Fibroblast of skin of right biceps (primary cell): ENCODE data around the gene PLXDC2.

Experiments used
- DNase-seq: peaks from one replicate; pipeline ENCODE4 v3.0.0-alpha.2; 2013

The PLXDC2 gene

DNA sequence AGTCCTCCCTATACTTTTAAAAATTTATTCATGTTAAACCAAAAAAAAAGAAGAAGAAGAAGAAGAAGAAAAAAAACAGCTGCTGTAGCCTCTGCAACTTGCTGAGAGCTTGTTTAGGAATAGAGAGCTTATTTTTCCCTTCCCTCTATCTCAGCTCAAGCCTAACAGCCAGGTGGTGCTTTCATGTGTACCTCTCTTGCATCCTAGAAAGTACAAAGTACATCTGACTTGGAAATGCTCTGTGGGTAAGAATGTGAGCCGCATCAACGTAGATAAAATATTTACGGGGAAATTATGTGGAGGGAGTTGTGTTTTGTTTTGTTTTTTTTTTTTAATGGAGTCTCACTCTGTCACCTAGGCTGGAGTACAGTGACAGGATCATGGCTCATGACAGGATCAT is 99.6 kb downstream of the PLXDC2 start:
- no peak for DNase-seq

DNA sequence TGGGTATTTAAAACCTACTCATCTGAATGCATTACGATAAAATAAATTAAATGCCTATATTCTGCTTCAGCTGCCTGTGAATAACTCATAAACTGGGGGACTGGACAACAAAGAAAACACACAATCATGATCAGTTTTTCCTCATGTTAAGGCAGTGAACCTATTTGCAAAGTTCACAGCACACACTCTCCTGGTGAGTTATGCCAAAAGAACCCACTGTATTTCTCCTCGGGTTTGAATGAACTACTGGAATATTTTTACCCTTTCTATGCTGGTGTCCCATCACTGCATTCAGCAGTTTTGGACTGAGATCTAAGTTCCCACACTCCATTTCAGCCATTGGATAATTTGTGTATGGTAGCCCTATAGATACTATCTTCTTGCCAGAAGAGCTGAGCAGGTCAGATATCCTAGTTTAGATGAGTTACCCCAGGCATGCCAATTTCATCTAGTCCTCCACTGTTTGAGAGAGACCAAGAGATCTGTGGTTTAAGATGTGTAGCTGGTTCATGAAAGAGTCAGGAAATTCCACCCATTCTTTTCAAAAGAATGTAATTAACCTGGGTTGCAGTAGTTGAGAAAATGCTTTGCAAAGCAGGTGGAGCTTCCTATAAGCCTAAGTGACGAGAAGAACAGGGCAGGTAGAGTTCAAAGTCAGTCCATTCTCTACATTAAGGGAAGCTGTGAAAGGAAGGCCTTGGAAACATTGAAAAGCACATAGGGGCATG is 101.7 kb downstream of the PLXDC2 start:
- peak; percentile 43 for DNase-seq

DNA sequence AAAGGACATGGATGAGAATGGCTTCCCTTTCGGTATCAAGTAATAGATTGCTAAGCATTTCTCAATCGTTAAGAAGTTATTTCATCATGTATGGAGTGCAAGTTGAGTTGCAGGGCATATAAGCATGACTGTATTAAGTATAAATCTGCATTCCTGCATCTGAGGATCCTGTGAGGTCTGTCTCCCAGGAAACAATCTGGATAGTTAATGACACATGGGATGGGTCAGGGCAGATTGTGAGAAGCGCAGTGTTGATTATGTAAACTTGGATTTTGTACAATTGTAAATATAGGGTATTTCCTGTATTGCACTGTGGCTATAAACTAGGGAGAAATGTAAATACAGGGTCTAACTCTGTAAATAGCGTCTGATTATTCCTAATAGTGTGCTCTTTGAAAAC is 102.6 kb downstream of the PLXDC2 start:
- DNase-seq, result peak; percentile 80

DNA sequence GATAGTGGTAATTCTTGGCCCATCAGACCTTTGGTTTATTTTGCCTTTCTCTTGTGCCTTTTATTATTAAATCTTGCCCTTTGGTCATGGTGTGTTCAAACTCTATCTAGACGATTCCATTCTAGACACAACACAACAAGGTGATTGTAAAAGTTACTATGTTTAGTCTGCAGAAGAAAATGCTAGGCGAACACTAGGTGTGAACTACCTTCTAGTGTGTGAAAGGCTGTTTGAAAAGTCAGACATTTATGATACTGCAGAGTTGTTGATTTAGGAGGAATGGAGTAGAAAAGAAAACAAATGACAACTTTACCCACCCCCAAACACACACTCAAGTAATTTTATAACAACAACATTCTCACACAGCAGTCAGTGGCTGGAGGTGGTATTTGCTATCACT is 103.4 kb downstream of the PLXDC2 start:
- no peak for DNase-seq

DNA sequence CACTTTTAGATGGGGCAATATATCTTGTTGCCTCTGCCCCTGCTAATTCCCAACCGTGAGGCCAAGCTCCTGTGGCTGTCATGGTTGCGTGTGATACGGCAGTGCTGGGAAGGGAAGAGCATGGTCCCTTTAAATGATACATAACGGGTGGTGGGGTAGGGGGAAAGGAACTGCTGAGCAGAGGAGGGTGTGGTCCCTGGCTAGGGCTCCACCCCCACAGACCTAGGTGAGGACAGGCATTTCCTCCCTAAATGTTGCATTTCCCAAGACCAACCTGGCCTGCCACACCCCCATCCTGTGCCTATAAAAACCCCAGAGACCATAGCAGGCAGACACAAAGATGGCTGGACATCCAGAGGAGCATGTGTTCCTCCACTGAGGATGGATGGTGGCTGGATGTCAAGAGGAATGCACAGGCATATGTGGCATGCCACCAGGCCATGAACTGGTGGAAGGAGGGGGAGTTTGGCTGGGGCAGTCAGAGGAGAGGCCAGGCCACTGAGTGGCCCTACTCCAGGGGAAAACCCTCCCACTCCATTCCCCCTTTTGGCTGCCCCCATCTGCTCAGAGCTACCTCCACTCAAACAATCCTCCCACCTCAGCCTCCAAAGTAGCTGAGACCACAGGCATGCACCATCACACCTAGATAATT is 104.0 kb downstream of the PLXDC2 start:
- DNase-seq, result no peak

DNA sequence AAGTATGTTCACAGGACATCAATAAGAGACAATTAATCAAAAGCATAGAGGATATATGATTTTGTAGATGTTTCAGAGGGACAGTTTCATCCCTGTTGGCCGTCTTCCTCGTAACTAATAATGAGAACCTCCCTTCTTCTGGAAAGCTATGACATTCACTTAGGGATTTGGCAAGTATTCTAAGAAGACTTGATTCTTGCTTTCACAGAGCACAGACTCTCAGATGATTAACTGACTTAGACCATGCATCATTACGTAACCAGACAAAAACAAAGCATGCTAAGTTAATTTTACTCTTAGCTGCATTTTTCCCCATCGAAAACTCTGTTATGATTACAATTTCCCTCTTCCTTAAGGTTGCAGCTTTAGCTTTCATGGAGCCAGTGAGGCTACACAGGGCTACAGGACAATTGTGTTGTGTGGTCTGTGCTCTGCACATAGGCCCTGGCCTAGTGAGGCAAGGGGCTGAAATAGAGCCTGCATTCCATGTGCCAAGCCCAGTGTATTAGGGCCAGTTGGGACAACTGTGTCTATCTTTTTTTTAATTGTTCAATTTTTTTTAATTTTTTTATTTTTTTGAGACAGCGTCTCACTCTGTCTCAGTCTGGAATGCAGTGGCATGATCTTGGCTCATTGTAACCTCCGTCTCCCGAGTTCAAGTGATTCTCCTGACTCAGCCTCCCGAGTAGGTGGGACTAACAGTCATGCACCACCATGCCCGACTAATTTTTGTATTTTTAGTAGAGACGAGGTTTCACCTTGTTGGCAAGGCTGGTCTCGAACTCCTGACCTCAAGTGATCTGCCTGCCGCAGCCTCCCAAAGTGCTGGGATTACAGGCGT is 105.3 kb downstream of the PLXDC2 start:
- DNase-seq, result peak; percentile 87

DNA sequence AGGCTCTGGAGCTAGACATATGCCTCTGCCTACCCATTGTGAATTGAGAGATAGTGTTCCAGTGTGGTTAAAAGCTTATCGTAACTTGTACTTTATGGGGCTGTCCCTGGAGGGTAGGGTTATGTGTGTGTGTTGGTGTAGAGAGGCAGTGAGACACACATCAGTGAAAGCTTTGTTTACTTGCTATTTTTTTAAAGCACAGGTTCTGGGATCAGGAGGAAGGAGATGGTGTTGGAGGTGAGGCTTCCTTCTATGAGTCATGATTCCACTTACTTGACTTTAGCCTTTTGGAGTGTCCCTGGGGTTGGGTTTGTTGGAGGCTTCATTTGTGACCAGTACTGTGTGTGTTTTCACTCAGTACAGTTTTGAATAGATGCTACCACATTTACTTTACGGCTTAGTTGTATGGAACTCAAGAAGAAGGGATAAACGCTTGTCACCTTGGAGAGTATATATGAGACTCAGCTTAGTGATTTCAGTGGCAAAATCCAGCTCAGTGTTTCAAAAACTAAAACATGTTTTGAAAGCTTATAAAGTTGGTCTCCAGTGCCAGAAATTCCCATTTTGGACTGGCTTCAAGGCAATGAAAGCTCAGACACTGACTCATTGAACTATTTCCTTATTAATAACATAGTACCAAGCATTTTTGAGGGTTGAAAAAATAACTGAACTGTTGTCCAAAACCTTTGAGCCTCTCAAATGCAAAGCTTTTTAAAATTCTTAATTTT is 106.2 kb downstream of the PLXDC2 start:
- peak; percentile 93 for DNase-seq

DNA sequence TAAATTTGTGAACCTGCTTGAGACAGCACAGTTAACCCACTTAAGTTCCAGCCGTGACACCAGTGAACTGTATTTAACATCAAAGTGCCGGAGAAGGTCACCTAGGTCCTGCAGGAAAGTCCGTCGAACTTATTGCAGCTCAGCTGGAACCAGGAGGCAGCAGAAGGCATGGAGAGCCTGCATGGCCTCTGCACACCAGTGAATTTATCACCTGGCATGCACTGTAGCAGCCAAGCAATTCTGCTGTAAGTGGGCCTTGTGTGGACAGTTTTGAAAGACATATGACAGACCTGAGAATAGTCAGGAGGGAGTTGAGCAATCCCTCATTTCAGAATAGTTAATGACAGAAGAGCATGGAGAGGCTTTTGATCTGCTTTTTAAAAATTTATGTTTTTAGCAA is 108.8 kb downstream of the PLXDC2 start:
- DNase-seq, result no peak

DNA sequence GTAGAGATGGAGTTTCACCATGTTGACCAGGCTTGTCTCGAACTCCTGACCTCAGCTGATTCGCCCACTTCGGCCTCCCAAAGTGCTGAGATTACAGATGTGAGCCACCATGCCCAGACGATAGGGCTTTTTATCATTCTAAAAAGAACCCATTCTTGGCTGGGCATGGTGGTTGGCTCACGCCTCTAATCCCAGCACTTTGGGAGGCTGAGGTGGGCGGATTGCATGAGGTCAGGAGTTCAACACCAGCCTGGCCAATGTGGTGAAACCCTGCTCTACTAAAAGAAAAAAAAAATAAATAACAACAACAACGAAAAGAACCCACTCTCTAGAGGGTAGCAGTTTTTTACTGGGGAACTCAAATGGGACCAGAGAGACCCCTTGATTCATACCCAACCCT is 112.7 kb downstream of the PLXDC2 start:
- DNase-seq, result no peak

DNA sequence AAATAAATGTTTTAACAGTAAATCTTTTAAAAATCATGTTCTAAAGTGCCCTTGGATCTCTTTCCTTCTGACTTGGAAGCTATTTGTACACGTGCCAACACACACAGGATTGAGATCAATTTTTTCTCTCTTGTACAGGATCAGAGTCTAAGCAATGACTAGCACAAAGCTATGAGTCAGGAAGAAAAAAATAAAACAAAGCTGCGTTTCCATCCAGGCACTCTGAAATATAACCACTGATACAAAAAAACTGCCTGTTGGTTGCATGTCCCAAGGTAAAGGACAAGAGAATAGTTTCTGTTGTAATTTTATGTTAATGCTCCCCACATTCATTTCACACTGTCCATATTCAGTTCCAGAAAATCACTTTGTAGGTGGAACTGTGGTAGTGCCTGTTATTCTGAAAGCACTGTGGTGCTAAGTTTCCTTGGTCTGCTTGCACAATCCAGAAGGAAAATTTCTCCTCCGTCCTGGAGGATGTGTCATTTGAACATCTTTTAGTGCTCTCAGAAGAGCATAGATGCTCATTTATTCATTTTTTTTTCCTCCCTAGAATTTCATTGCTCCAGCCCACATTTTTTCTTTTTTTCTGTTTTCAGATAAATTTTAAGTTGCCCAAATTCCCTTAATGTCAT is 113.4 kb downstream of the PLXDC2 start:
- DNase-seq, result peak; percentile 86

DNA sequence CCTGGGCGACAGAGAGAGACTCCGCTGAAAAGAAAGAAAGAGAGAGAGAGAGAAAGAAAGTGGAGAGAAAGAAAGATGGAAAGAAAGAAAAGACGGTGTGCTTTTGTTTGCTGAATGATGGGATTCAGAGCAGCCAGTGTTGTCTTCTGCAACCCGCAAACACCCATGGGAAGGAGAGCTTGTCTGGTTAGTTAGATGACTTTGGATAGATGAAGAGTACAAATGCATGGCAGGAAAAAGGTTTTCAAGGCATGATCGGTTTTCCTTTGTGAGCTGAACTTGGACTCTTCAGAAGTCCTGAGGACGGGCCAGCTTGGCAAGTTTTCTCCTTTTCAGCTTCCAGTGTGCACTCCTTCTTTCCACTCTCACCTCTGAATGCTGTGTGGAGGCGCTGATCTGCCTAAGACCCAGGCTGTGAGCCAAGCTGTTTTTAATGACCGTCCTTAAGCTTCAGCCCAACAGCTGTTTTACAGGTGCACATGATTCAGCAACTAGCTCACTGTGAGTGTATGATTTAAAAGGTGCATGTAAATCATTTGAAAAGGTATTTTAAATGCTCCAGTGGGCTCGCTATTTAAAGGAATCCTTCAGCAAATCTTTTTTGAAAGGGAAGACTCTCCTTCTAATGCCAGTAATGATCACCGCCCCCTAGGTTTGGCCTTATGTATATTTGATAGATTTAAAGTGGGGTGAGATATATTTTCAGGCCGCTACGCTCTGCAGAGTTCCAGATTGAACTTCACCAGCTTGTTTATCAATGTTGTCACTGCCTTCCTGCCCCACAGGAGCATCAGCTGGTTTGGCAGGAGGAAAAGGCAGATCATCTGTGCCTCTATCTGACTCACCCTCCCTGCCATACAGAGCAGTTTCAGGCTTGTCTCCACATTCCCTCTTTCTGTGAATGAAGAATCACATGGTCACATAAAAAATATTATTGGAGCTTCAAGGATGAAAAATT is 115.0 kb downstream of the PLXDC2 start:
- DNase-seq, result peak; percentile 64

DNA sequence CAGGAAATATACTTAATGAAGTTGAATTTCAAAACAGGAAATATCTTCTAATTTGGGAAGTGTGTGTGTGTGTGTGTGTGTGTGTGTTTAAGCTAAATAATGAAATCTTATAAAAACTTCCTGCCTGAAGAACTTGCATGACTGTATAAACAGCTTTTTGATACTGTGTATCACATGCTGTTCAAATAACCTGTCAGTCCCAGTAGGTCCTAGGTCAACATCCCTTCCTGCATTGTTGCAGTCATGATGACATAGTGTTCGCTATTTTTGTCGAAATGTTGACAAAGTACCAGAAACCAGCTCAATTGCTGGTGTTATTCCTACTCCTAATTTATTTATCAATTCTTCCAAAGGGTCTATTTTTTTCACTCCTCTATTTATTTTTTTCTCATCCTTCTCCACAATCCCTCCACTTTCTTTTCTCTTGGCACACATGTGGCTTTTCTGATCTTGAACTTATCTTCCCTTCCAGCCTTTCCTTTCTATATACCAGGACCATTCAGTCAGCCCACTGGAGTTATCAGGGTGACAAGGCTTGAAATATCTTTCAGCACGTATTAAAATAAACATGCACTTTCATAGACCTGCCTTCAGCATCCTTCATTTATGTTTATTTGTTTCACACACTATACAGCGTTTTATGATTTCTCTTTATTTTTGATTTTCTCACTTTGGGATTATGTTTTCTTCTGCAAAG is 115.8 kb downstream of the PLXDC2 start:
- no peak for DNase-seq

DNA sequence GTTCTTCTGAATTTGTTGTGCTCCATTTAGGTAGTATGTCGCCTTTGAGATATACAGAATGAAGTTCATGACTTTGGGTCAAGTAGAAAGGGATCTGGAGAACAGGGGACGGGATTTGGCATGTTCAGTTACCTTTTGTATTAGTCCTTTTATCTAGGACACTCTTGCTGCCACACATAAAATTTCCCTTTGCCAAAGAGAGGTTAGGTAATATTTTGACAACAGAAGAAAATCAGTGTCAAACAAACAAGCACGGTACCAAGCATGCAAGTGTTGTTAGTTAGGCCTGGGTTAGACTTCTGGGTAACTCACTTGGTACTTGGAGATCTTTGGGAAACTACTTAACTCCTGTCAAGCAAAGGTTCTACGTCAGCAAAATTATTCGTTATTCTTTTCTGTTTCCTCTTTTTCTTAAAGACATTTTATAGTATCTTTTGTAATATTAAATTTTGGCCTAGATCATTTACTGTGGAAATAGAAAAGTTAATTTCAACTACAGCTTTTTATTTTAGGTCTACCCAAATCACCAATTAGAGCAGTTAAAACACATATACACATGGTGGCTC is 116.7 kb downstream of the PLXDC2 start:
- DNase-seq, result no peak

DNA sequence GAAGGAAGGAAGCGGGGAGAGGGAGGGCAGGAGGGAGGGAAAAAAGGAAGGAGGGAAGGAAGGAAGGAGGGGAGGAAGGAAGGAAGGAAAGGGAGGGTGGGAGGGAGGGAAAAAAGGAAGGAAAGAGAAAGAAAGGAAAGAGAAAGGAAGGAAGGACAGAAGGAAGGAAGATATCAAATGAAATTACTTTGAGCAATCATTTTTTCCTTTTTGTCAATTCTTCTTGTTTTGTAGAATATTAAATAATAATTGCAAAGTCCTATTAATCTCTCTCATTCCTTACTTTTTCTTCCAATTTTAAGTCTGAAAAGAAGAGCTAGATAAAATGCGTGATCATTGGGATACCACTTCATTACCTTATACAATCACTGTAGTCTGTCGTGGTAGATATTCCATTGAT is 117.5 kb downstream of the PLXDC2 start:
- DNase-seq, result no peak

DNA sequence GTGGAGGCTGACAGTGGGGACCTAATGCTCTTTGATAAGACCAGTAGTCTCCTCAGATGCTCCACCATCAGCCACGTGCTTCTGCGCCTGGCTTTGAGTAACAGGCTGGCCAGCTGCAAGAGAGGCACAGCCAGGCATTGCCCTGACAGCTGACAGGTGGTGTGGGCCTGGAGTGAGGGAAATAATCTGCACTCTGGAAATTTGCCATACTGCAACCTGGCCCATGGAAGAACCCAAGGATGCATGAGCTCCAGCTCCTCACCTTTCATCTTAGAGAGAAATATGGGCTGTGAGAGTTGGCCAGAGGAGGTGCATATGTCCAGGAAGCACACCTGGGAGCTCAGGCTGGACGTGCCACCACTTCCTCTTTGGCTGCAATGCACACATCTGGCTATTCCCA is 118.9 kb downstream of the PLXDC2 start:
- DNase-seq, result no peak

DNA sequence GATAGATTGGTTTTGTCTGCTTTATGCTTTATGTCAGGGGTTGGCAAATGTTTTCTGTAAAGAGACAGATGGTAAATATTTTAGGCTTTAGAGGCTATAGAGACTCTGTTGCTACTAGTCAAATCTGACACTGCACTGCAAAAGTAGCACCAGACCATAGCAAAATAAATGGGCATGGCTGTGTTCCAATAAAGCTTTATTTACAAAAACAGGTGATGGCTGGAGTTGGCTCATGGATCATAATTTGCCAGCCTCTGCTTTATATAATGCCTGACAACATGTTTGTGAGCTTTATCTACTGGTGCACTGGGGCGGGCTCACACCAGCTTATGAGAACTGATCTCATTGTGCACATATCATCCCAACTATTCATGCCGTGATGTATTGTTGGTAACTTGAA is 120.1 kb downstream of the PLXDC2 start:
- DNase-seq, result no peak

DNA sequence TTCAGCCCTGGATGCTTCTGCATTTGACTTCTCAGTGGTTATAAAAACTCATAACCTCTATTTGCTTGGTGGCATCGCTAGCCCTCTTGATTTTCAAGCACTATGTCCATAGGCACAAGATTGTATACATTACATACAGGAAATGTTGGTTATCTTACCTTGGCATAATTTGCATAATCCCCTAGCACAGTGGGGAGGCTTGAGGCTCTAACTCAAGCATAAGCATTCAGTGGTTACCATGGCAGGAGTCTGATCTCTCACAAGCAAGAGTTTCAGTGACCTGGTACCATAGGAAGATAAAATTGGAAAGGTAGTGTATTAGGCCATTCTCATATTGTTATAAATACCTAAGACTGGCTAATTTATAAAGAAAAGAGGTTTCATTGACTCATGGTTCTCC is 121.8 kb downstream of the PLXDC2 start:
- no peak for DNase-seq

DNA sequence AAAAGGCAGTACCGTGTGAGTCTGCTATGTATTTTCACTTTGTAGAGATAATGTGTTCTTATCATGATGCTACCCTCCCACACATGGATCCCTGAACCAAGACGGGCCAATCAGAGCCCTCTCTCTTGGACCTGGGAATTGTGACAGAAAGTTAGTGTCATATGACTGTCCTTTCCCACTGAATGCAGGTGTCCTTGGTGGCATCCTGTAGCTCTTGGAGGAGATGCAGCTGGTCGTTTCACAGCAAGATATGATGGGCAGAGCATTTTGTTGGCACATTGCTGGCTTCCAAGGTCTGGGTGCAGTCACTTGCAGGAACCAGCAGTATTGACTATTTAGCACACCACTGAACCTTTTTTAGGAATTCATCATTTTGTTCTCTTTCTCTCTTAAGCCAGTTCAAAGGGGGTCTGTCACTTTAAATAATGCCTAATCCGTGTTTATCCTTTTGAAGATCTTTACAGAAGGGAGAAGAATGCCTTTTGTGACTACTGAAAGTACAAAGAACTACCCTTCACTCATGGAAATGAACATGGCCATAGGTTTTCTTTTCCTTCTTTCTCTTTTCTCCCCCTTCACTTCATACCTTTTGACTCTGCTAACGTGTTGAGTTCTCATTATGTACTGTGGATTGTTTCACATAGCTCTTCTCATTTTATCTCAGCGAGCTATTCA is 125.1 kb downstream of the PLXDC2 start:
- DNase-seq, result no peak

DNA sequence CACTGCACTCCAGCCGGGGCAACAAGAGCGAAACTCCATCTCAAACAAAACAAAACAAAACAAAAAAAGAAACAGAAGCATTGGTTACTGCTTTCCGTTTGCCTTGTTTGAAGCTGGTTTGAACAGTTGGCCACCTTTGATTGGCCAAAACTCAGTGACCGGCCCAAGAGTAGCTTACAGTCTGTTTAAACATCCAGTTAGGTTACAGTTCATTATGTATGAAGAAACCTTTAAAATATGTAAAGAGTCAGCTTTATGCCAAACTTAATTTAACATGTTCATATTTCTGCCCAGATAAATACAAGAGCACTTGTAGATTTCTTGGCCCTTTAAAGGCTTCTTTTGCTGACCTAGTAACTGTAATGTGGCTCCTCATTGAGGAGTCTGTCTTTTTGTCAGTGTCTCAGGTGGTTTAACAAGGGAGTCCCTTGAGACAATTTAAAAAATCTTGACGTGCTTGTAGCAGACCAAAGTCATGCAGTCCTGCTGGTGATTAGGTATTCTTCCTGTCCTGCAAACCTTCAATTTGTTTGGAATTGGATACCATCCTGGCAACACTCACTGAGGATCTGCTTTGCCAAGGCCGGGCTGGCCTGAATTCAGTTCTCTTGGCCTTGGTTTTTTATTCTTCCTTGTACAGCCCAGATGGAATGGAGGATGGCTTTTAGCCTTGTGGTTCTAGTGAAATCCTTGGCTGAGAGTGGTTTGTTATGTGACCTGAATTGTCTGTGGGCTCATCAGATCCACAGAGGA is 128.9 kb downstream of the PLXDC2 start:
- no peak for DNase-seq
